ENCODE measurements around the gene IGFBP5.

Gene IGFBP5

DNA sequence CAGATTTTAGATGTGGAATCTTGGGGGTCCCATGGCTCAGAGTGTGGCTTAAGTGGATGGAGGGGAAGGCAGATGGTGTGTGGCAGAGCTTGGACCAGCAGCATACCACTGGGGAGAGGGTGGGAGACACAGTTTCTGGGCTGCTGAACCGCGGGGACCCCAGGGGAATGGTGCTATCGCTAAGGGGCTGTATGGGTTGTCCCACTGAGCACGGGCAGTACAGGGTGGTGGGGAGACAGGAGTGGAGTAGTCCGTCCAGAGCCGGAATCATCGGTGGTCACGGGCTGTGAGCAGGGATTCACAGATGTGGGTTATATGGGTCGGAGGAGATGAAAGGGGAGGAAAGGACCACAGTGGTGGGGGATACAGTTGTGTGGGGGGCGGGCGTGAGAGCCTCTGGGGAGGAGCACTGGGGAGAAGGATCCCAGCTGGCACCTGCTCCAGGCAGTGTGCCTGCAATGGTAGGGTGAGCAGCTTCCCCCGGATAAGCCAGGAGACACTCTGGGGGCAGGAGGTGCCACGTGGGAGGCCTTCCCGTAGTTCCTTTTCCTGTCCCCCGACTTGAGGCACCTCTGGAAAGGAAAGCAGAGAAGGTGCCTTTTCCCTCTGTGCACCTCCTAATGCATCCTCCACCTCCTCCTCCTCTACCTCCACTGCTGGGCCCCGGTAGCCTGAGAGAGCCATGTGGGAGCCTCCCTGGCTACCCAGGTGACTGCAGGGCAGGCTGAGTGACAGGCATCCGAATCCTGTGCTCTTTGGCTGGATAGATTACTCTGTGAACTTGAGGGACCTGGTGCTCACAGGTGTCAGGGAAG is 24.9 kb downstream of the IGFBP5 start:
- in situ Hi-C loops (cut with MboI; ENCODE audit: low sequenced_read_pairs) = no loop called here

GRCh38 chr2:216666461-216667233 is 28.7 kb downstream of the IGFBP5 start:
- in situ Hi-C loops (cut with MboI; ENCODE audit: low sequenced_read_pairs) = loop anchor here (10.0 kb wide), 1 partner anchor 142 kb away; no protein-coding TSS in a partner anchor

- in situ Hi-C loops (cut with MboI; ENCODE audit: low sequenced_read_pairs) = loop anchor here (10.0 kb wide), 1 partner anchor 141 kb away; no protein-coding TSS in a partner anchor
Measured at GRCh38 chr2:216665717-216666116, 29.6 kb downstream of the IGFBP5 start.

- in situ Hi-C loops (cut with MboI; ENCODE audit: low sequenced_read_pairs) = loop anchor here (10.0 kb wide), 1 partner anchor 140 kb away; no protein-coding TSS in a partner anchor
Measured at GRCh38 chr2:216665242-216665641, 30.1 kb downstream of the IGFBP5 start.

DNA sequence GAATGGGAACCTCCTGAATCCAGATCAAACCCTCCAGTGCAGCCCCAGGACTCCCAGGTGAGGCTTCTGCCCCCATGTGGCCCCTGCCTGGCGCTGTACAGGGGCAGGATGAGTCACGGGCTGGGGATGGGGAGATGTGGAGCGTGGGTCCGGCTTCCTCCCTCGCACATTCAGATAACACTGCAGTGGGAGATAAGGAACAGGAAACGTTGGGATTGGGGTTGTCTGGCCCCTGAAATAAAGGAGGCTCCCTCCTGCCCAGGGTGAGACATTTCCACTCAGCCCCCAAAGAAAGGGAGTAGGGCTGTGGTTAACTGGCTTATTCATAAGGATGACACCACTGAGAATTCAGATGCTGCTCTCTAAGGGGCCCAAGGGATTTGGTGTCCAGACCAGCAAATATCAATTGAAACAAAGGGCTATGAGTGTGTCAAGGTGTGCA is 30.7 kb downstream of the IGFBP5 start:
- in situ Hi-C loops (cut with MboI; ENCODE audit: low sequenced_read_pairs) = loop anchor here (10.0 kb wide), 1 partner anchor 140 kb away; no protein-coding TSS in a partner anchor

DNA sequence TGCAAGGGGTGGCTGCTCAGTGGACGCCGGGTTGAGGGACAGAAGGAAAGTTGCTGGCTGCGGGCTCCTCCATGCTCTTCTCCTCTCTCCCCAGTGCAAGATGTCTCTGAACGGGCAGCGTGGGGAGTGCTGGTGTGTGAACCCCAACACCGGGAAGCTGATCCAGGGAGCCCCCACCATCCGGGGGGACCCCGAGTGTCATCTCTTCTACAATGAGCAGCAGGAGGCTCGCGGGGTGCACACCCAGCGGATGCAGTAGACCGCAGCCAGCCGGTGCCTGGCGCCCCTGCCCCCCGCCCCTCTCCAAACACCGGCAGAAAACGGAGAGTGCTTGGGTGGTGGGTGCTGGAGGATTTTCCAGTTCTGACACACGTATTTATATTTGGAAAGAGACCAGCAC is 31.5 kb downstream of the IGFBP5 start:
- in situ Hi-C loops (cut with MboI; ENCODE audit: low sequenced_read_pairs) = loop anchor here (10.0 kb wide), 1 partner anchor 139 kb away; no protein-coding TSS in a partner anchor

- in situ Hi-C loops (cut with MboI; ENCODE audit: low sequenced_read_pairs) = loop anchor here (10.0 kb wide), 1 partner anchor 138 kb away; no protein-coding TSS in a partner anchor
Measured at GRCh38 chr2:216663106-216663505, 32.2 kb downstream of the IGFBP5 start.

DNA sequence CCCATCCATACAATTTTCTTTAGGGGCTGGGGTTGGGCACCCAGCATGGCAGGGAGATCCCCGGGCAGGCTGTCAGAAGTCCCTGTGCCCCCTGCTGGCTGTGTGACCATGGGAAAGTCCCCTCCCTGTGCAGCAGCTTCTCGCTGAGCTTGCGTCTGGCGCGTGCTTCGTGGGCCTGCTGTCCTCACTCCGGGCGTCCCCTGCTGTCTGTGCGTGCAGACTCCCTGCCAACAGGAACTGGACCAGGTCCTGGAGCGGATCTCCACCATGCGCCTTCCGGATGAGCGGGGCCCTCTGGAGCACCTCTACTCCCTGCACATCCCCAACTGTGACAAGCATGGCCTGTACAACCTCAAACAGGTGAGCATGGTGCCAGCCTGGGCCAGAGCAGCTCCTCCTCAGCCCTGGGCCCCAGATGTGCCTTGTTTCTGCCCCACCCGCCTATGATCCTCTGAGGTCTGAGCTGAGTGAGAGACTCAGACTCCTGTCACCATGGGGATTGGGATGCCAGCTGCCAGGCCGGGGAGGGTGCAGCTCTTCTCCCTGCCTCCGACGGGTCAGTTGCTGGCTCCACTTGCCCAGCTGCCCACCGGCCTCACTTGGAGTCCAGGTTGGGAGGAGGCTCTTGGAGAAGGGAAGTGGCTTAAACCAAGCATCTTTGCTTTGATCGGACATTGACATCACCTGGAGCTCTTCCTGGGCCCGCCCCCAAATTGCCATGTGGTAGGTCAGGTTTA is 33.5 kb downstream of the IGFBP5 start:
- in situ Hi-C loops (cut with MboI; ENCODE audit: low sequenced_read_pairs) = loop anchor here (10.0 kb wide), 1 partner anchor 137 kb away; no protein-coding TSS in a partner anchor

GRCh38 chr2:216661051-216661450 is 34.3 kb downstream of the IGFBP5 start:
- in situ Hi-C loops (cut with MboI; ENCODE audit: low sequenced_read_pairs) = loop anchor here (10.0 kb wide), 1 partner anchor 136 kb away; no protein-coding TSS in a partner anchor

GRCh38 chr2:216660496-216660895 is 34.9 kb downstream of the IGFBP5 start:
- in situ Hi-C loops (cut with MboI; ENCODE audit: low sequenced_read_pairs) = loop anchor here (10.0 kb wide), 1 partner anchor 136 kb away; no protein-coding TSS in a partner anchor

DNA sequence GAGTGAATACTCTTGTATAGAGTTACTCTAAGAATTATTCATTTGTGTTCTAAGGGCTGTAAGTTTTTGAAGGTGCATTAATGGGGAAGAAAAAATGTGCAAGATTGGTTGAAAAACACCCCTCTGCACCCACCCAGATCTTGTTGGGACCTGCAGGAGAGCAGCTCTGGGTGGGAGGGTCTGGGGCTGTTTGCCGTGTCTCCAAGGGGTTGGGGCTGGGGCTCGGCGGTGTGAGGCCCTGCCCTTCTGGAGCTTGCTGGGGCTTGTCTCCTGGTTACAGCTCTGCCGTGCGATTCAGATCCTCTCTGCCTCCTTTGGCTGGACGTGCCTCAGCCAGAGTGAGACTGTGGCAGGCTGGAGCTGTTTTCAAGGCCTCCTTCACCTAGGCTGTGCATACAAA is 36.1 kb downstream of the IGFBP5 start:
- in situ Hi-C loops (cut with MboI; ENCODE audit: low sequenced_read_pairs) = loop anchor here (10.0 kb wide), 1 partner anchor 624 kb away; no protein-coding TSS in a partner anchor

DNA sequence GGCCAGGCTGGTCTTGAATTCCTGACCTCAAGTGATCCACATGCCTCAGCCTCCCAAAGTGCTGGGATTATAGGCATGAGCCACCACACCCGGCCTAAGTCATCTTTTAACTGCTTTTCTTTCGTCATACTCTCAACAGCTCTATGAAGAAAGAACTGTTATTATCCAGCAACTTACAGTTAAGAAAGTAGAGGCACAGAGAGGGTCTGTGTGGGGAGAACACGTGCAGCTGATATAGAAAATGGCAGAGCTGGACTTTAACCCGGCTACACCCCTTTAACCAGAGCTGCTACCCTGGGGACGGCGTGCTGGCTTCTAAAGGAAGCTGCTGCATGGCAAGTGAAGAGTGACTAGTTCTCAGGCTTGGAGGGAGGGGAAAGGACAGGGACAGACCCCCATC is 36.6 kb downstream of the IGFBP5 start:
- in situ Hi-C loops (cut with MboI; ENCODE audit: low sequenced_read_pairs) = loop anchor here (10.0 kb wide), 1 partner anchor 624 kb away; no protein-coding TSS in a partner anchor

GRCh38 chr2:216657980-216658379 is 37.4 kb downstream of the IGFBP5 start:
- in situ Hi-C loops (cut with MboI; ENCODE audit: low sequenced_read_pairs) = loop anchor here (10.0 kb wide), 1 partner anchor 623 kb away; no protein-coding TSS in a partner anchor

DNA sequence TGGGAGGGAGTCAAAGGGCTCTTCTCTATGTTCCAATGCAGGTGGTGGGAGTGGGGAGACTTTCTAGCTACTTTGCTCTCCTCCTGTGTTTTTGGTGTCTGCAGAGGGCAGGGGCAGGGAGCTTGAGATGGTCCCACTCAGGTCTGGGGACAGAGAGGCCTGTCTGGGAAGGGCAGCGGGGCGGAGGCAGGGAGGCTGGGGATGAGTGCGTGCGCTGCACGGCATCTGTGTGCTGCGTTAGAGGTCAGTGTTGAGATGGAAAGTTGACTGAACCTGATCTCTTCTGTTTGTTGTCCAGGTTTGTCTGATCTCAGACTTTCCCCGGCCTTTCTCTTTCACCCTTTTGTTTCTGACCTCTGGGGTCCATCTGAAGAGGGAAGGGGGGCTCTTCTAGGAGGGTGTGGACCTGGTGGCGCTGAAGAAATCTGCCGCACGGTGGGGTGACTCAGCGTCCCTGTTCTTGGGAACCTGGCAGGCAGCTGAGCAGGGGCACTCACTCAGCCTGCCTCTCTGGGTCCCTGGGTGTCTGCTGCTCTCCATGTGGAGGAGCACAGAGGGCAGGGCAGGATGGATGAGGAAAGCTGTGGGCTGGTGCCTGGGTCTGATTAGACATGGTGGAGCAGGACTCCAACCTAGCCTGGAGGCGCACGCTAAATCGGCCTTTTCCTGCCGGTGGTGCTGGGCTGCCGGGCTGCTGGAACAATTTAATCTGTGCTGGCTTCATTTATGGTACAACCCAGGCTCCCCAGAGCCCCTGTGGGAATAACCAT is 38.1 kb downstream of the IGFBP5 start:
- in situ Hi-C loops (cut with MboI; ENCODE audit: low sequenced_read_pairs) = loop anchor here (10.0 kb wide), 1 partner anchor 622 kb away; no protein-coding TSS in a partner anchor

GRCh38 chr2:216654528-216655052 is 40.8 kb downstream of the IGFBP5 start:
- in situ Hi-C loops (cut with MboI; ENCODE audit: low sequenced_read_pairs) = loop anchor here (10.0 kb wide), 1 partner anchor 620 kb away; no protein-coding TSS in a partner anchor

GRCh38 chr2:216653931-216654365 is 41.4 kb downstream of the IGFBP5 start:
- in situ Hi-C loops (cut with MboI; ENCODE audit: low sequenced_read_pairs) = loop anchor here (10.0 kb wide), 1 partner anchor 619 kb away; no protein-coding TSS in a partner anchor

DNA sequence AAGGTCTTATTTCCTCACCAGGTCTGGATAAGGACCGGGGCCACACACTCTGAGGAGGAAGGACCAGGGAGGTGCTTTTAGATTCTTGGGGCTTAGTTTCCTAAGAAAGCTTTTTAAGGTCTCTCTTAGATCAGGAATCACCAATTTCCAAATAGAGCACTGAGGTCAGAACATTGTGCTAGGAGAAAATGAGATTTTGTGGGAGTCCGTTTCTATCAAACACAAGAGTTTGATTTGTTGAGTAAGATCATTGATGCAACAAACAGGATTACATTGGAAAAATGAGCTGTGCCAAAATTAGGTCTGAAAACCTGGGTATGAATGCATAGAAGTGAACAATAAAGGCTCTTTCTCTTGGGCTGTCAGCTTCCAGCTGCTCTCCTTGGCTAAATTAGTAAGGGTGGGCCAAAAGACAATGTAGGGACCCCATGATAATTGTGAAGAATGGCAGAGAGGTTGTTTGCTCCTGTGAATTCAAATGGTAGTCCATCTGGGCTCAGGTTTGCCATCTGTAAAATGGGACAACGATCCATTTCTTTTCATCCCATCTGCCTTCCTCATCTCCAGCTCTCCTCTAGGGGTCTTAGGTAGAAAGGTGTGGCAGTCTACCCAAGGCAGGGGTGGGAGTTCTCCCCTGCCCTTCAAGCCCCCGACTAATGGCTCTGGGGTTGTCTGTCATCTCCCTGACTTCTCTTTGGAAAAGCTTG is 42.1 kb downstream of the IGFBP5 start:
- in situ Hi-C loops (cut with MboI; ENCODE audit: low sequenced_read_pairs) = loop anchor here (10.0 kb wide), 1 partner anchor 618 kb away; no protein-coding TSS in a partner anchor

- in situ Hi-C loops (cut with MboI; ENCODE audit: low sequenced_read_pairs) = loop anchor here (10.0 kb wide), 1 partner anchor 618 kb away; no protein-coding TSS in a partner anchor
Measured at GRCh38 chr2:216652566-216652965, 42.8 kb downstream of the IGFBP5 start.

Data from HL-60/S4 (cell line).